Ureter (tissue), 1 donor: Measurements from ENCODE around the gene ZNF697. TPM values are rescaled to one million over a fixed set of nuclear protein-coding genes. Genes with fewer than 3 reads are reported as not detected.
"Not testable (repeated sequence)": the region's sequence is repeated elsewhere in the genome, so short reads cannot be mapped to it uniquely, and the experiment has no call there.

Experiments
- DNase-seq: peaks from one replicate; pipeline ENCODE4 v3.0.0-alpha.2; 2020; ENCODE audit warnings: low spot score
- total RNA-seq: library from RNA; stranded (reverse); gene quantifications from one replicate; pipeline ENCODE4 v1.2.4, GENCODE V29; 2023
- donor health status: DM: yes; HTN: yes; CAD: no.

The ZNF697 gene
- total RNA-seq, 1 donor from 2014 or later = 4.6 TPM

GRCh38 chr1:119631433-119632102 is 16.5 kb downstream of the ZNF697 start:
- peak; percentile 85 for DNase-seq

- no peak for DNase-seq
These were observed 17.0 kb downstream of the ZNF697 start for GRCh38 chr1:119631086-119631432.

- DNase-seq = no peak
These were observed 21.2 kb downstream of the ZNF697 start for GRCh38 chr1:119626841-119627240.

GRCh38 chr1:119626011-119626545 is 22.0 kb downstream of the ZNF697 start:
- no peak for DNase-seq

- no peak for DNase-seq
These were observed 24.4 kb downstream of the ZNF697 start for GRCh38 chr1:119623678-119624077.

- DNase-seq = no peak
These were observed 24.9 kb downstream of the ZNF697 start for GRCh38 chr1:119623193-119623515.

- no peak for DNase-seq
These were observed 25.5 kb downstream of the ZNF697 start for GRCh38 chr1:119622311-119623192.

GRCh38 chr1:119621705-119622104 is 26.4 kb downstream of the ZNF697 start:
- DNase-seq = no peak

- no peak for DNase-seq
These were observed 30.0 kb downstream of the ZNF697 start for GRCh38 chr1:119617751-119618691.

- DNase-seq = not testable (repeated sequence)
These were observed 31.3 kb downstream of the ZNF697 start for GRCh38 chr1:119616748-119617147.

GRCh38 chr1:119615100-119615499 is 33.0 kb downstream of the ZNF697 start:
- not testable (repeated sequence) for DNase-seq

GRCh38 chr1:119613769-119614720 is 34.0 kb downstream of the ZNF697 start:
- peak; percentile 86 for DNase-seq

- DNase-seq = peak; percentile 81
These were observed 36.4 kb downstream of the ZNF697 start for GRCh38 chr1:119611701-119612113.

GRCh38 chr1:119608816-119609215 is 39.2 kb downstream of the ZNF697 start:
- DNase-seq = not testable (repeated sequence)

GRCh38 chr1:119607087-119607807 is 40.8 kb downstream of the ZNF697 start:
- not testable (repeated sequence) for DNase-seq

GRCh38 chr1:119606394-119606793 is 41.7 kb downstream of the ZNF697 start:
- DNase-seq = no peak

GRCh38 chr1:119605686-119606085 is 42.4 kb downstream of the ZNF697 start:
- DNase-seq = no peak

GRCh38 chr1:119605080-119605479 is 43.0 kb downstream of the ZNF697 start:
- DNase-seq = not testable (repeated sequence)

GRCh38 chr1:119603695-119604094 is 44.4 kb downstream of the ZNF697 start:
- no peak for DNase-seq

GRCh38 chr1:119603241-119603640 is 44.8 kb downstream of the ZNF697 start:
- DNase-seq = not testable (repeated sequence)
